Osteoblast (primary cell): ENCODE measurements around the gene GHRH. TPM values are rescaled to one million over a fixed set of nuclear protein-coding genes. Genes with fewer than 3 reads are reported as not detected.

Experiments used
- DNase-seq: peaks from one replicate; pipeline ENCODE4 v3.0.0; 2011; ENCODE audit warnings: low spot score, mixed read lengths; ENCODE audit not compliant: insufficient read length; ENCODE audit errors: missing footprints
- H2AFZ ChIP-seq: 2 replicates; pipeline ENCODE4 v1.6.0; 2011; ENCODE audit warnings: mild to moderate bottlenecking, low read length
- H3K27ac ChIP-seq: 2 replicates; pipeline ENCODE4 v1.5.1; 2011; ENCODE audit warnings: mild to moderate bottlenecking, low read depth, low read length, moderate library complexity
- H3K27me3 ChIP-seq: 2 replicates; pipeline ENCODE4 v1.6.0; 2012; ENCODE audit warnings: mild to moderate bottlenecking, control low read depth, inconsistent platforms, low read length, moderate library complexity; ENCODE audit not compliant: insufficient read depth
- H3K36me3 ChIP-seq: 2 replicates; pipeline ENCODE4 v1.5.1; 2011; ENCODE audit warnings: mild to moderate bottlenecking, low read length, control low read depth, moderate library complexity; ENCODE audit not compliant: insufficient read depth
- H3K4me1 ChIP-seq: 2 replicates; pipeline ENCODE4 v1.5.1; 2011; ENCODE audit warnings: mild to moderate bottlenecking, low read length, control low read depth, moderate library complexity; ENCODE audit not compliant: insufficient read depth
- H3K4me2 ChIP-seq: 2 replicates; pipeline ENCODE4 v1.6.0; 2011; ENCODE audit warnings: mild to moderate bottlenecking, low read length; ENCODE audit not compliant: insufficient read depth
- H3K4me3 ChIP-seq: fragments of 200-600 bp; sonication (generic); 3 replicates; pipeline ENCODE4 v1.5.1; 2012; ENCODE audit warnings: mild to moderate bottlenecking, low read length, inconsistent platforms; ENCODE audit not compliant: insufficient read depth
- H3K79me2 ChIP-seq: 2 replicates; pipeline ENCODE4 v1.6.0; 2012; ENCODE audit warnings: mild to moderate bottlenecking, low read length, control low read depth, inconsistent platforms; ENCODE audit not compliant: insufficient read depth
- H3K9me3 ChIP-seq: 2 replicates; pipeline ENCODE4 v1.5.1; 2011; ENCODE audit warnings: low read depth, low read length, control low read depth
- H4K20me1 ChIP-seq: 2 replicates; pipeline ENCODE4 v1.6.0; 2012; ENCODE audit warnings: mild to moderate bottlenecking, low read length, control low read depth; ENCODE audit not compliant: insufficient read depth
- total RNA-seq: library from RNA; depleted of rRNA; stranded (reverse); fragments of >200 nt; gene quantifications from 2 replicates; pipeline ENCODE4 v1.2.3, GENCODE V29; 2012
- TF ChIP-seq, protein P1 (sequence below): IDR thresholded peaks from 2 replicates; pipeline ENCODE4 v1.5.1; 2011; ENCODE audit warnings: mild to moderate bottlenecking, low read depth, low read length, moderate library complexity; ENCODE audit errors: extremely low read depth

The GHRH gene, protein sequence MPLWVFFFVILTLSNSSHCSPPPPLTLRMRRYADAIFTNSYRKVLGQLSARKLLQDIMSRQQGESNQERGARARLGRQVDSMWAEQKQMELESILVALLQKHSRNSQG
- total RNA-seq: not detected in 2 replicates

DNA sequence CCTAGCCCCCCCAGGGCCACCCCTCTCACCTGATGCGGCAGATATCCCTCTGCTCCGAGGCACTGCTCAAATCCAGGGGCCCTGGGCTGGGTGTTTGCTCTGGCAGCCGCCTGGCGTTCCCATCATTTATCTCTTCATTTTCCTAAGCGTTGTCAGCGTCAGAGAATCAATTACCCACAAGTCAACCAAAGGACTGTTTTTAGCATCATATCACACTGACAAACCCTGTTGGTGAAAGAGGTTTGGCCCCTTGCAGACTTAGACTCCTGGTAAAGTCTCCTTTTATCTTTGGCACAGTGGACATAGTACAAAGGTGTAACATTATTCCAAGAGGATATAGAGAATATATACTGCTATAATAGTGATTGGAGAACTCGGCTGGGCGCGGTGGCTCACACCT is at the start of gene GHRH:
Gene GHRH (minus strand): TSS at position 101 of the 400 bp plus-strand sequence. CDS start 4,925 bp downstream, outside the sequence.
- no peak for DNase-seq
- no peaks in the 10 kb centered on the region for H4K20me1 ChIP-seq
- H3K9me3 ChIP-seq: no peaks in the 10 kb centered on the region
- H3K79me2 ChIP-seq: no peaks in the 10 kb centered on the region
- no peak within 1 kb of the TSS for H3K27ac ChIP-seq
- H3K27me3 ChIP-seq: peaks cover 53% of the 10 kb centered on the region
- no peak within 1 kb of the TSS for H3K4me3 ChIP-seq
- H3K4me1 ChIP-seq: no peaks in the 10 kb centered on the region
- TF ChIP-seq, protein P1, sequence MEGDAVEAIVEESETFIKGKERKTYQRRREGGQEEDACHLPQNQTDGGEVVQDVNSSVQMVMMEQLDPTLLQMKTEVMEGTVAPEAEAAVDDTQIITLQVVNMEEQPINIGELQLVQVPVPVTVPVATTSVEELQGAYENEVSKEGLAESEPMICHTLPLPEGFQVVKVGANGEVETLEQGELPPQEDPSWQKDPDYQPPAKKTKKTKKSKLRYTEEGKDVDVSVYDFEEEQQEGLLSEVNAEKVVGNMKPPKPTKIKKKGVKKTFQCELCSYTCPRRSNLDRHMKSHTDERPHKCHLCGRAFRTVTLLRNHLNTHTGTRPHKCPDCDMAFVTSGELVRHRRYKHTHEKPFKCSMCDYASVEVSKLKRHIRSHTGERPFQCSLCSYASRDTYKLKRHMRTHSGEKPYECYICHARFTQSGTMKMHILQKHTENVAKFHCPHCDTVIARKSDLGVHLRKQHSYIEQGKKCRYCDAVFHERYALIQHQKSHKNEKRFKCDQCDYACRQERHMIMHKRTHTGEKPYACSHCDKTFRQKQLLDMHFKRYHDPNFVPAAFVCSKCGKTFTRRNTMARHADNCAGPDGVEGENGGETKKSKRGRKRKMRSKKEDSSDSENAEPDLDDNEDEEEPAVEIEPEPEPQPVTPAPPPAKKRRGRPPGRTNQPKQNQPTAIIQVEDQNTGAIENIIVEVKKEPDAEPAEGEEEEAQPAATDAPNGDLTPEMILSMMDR: no peak
- no peaks in the 10 kb centered on the region for H3K36me3 ChIP-seq
- no peak within 1 kb of the TSS for H2AFZ ChIP-seq
- no peak within 1 kb of the TSS for H3K4me2 ChIP-seq

DNA sequence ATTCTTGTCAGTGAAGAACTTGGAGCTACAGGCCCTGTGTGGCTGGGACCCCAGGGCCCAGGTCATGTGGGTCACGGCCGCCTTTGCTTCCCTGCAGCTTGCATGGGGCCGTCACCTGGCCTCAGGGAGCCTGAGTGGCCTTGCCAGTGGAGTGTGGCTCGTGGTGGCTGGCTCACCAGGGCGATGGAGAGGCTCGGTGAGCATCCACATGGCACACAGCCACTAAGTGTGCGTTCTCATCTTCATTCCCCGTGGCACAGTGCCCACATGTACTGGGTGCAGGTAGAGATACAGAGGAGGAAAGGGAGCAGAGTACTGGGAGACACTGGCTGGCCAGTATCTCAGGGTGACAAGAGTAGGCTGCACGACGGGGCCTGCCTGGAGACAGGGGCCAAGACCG is 49.3 kb upstream of the GHRH start:
- Histone ChIP-seq H3K9me3 (no peaks in the 10 kb centered on the region), H3K27me3 (no peaks in the 10 kb centered on the region), H2AFZ (no peak overlapping the region), H3K27ac (no peak overlapping the region), H4K20me1 (no peaks in the 10 kb centered on the region), H3K4me1 (peaks cover 36% of the 10 kb centered on the region), H3K36me3 (peaks cover 11% of the 10 kb centered on the region), H3K4me3 (no peak overlapping the region), H3K4me2 (no peak overlapping the region), H3K79me2 (peaks cover 72% of the 10 kb centered on the region)
- TF ChIP-seq, protein P1: no peak
- no peak for DNase-seq

DNA sequence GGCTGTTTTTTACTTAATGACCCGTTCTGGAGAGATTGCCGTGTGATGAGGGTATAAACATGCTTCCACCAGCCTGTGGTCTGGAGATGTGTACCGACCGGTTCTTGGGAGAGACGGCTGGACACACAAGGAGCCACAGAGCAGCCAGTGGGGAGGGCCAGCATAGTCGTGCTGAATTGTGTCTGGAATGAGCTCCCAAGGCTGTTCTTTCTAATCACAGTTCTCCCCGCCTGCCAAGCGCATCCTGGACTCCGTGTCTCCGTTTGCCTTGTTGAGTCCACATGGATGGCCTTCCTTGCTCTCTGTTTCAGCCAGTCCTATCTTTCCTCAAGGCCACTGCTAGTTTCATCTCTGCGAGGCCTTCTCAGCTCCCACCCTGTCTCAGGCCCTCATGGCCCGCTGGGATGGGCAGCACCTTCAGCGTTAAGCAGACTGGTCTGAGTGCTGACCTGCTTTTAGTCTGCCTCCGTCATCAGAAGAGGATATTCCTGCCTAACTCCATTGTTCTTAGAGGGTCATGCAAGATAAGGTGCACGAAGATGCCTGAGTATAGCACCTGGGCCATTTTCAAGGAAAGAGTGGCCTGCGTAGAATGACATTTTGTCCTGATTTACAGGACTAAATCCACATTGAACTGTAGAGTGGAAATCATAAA is 48.4 kb upstream of the GHRH start:
- peaks cover 8% of the 10 kb centered on the region for H3K36me3 ChIP-seq
- TF ChIP-seq, protein P1: no peak
- H3K4me2 ChIP-seq: no peak overlapping the region
- no peak for DNase-seq
- H3K79me2 ChIP-seq: peaks cover 74% of the 10 kb centered on the region
- H3K27ac ChIP-seq: no peak overlapping the region
- H3K4me1 ChIP-seq: peaks cover 27% of the 10 kb centered on the region
- H3K4me3 ChIP-seq: no peak overlapping the region
- no peaks in the 10 kb centered on the region for H4K20me1 ChIP-seq
- H3K9me3 ChIP-seq: no peaks in the 10 kb centered on the region
- H3K27me3 ChIP-seq: no peaks in the 10 kb centered on the region
- H2AFZ ChIP-seq: no peak overlapping the region

DNA sequence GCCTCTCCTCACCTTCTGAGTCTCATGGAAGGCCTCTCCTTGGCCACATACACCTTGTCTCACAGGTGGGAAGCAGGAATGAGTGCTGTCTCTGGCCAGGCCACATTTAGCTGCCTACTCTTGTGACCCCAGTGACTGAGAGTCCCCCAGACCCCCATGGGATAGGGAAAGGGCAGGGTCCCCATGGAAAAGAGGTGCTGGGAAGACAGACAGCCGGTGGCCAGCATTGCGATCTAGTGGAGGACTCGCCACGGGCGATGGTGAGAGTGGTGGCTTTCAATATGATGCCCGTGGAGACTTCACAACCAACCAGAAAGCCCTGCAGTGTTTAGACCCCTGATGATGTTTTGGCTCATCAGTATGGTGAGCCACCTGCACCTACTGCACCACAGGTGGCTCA is 47.7 kb upstream of the GHRH start:
- Histone ChIP-seq H3K4me3 (no peak overlapping the region), H3K4me2 (no peak overlapping the region), H3K36me3 (peaks cover 8% of the 10 kb centered on the region), H3K27ac (no peak overlapping the region), H3K27me3 (no peaks in the 10 kb centered on the region), H2AFZ (no peak overlapping the region), H3K9me3 (no peaks in the 10 kb centered on the region), H3K79me2 (peaks cover 76% of the 10 kb centered on the region), H3K4me1 (peaks cover 19% of the 10 kb centered on the region), H4K20me1 (no peaks in the 10 kb centered on the region)
- no peak for DNase-seq
- TF ChIP-seq, protein P1: no peak
